Measurements from ENCODE around the gene NBAS. TPM values are rescaled to one million over a fixed set of nuclear protein-coding genes. Genes with fewer than 3 reads are reported as not detected.

The NBAS gene
- total and polyA plus RNA-seq, 9 of the 15 experiments (the other 6 are each of a cell fraction or from before 2014, with no cell fraction given): 15.3 to 94.4 (median 69.9) TPM

- BruUV-seq (replicated peaks): no TSS peak
- H3K4me1 ChIP-seq (replicated peaks in 1 of 2; ENCODE audit: control insufficient read depth in 2 of 2, insufficient read depth in 2 of 2, low read length in 2 of 2): peaks cover 13 to 26% of the 10 kb centered on the region in 2 experiments
- intact Hi-C loops (cut with micrococcal nuclease) (no loop called here), in situ Hi-C loops (cut with MboI) (no loop called here)
- ChIA-PET POLR2A (interaction anchor here (1.0 to 2.2 kb wide), 2 partner anchors 11 kb away, joined by 3 to 5 read pairs; no protein-coding TSS in a partner anchor), CTCF (ENCODE audit: low intra/inter-chr PET ratio) (no interaction called here)
- no peaks in the 10 kb centered on the region for H3K36me3 ChIP-seq (ENCODE audit: control insufficient read depth, insufficient read depth, low read length)
- no peaks in the 10 kb centered on the region for H3K9me1 ChIP-seq (ENCODE audit: control insufficient read depth, insufficient read depth, low read length)
- H3K9ac ChIP-seq (ENCODE audit: insufficient read depth in 1 of 2, low read depth in 2 of 2, low read length in 2 of 2): no peak overlapping the region
- peak overlapping the region; percentile 66 for H2AFZ ChIP-seq (ENCODE audit: low read depth, low read length)
- no peak overlapping the region for H3K4me3 ChIP-seq
- H3K79me2 ChIP-seq (ENCODE audit: control insufficient read depth, insufficient read depth, low read length): peaks cover 11% of the 10 kb centered on the region
- no peak overlapping the region for H3K4me2 ChIP-seq (ENCODE audit: insufficient read depth, low read length)
- no peak overlapping the region for H3K27ac ChIP-seq (ENCODE audit: extremely low read depth, low read depth, low read length)
- no peak for FAIRE-seq
- no peaks in the 10 kb centered on the region for H3K9me3 ChIP-seq (replicated peaks; ENCODE audit: control insufficient read depth, insufficient read depth, low read depth, low read length)
- 44% methylated on average over 2 of the region's 2 CpGs for WGBS (ENCODE audit: insufficient coverage, low coverage, missing lambda C conversion rate)
- no peaks in the 10 kb centered on the region for H4K20me1 ChIP-seq (replicated peaks; ENCODE audit: control insufficient read depth, insufficient read depth, low read length)
- ATAC-seq: no peak
- DNase-seq (ENCODE audit: extremely low read depth in 1 of 4, low spot score in 3 of 4): no peak
- no peaks in the 10 kb centered on the region for H3K27me3 ChIP-seq (ENCODE audit: control insufficient read depth in 2 of 2, insufficient read depth in 2 of 2, low read length in 2 of 2)
- no peak for TF ChIP-seq U2AF2 (optimal IDR thresholded peaks at IDR 0.05; ENCODE audit: low read depth, low read length)
- TF ChIP-seq MAFF (IDR thresholded peaks at IDR 0.05; ENCODE audit: low read length): 0 out of 2 replicates have a peak, but pooled peaks have one; percentile 10
- TF ChIP-seq C11orf30 (IDR thresholded peaks at IDR 0.05; ENCODE audit: low read depth): peak; percentile 47; the same call in 1 of the 2 replicates
- peak; percentile 50 for TF ChIP-seq ZNF316 (IDR thresholded peaks at IDR 0.05)
- TF ChIP-seq MAFG (tag; conservative IDR thresholded peaks at IDR 0.05): 0 out of 2 replicates have a peak, but pooled peaks have one; percentile 8
- TF ChIP-seq MITF (IDR thresholded peaks at IDR 0.05): no peak
These were observed 5.0 kb upstream of the NBAS start for GRCh38 chr2:15565994-15566671.

All from K562 (cell line).